ENCODE data around the gene CDK2.

CDK2 gene

GRCh38 chr12:56014205-56014604, 47.6 kb downstream of the CDK2 start:
- DNase-seq (ENCODE audit: low spot score) = no peak

GRCh38 chr12:56017181-56017580, 50.6 kb downstream of the CDK2 start:
- no peak for DNase-seq (ENCODE audit: low spot score)

- DNase-seq (ENCODE audit: low spot score) = no peak
Observed at GRCh38 chr12:56018356-56018755, 51.7 kb downstream of the CDK2 start.

- DNase-seq (ENCODE audit: low spot score) = no peak
Observed at GRCh38 chr12:56020423-56021184, 54.0 kb downstream of the CDK2 start, which contains the start of gene IKZF4. Gene IKZF4 (plus strand): TSS chr12:56021043. CDS start chr12:56021494, 451 bp downstream.

- DNase-seq (ENCODE audit: low spot score) = no peak
Observed at GRCh38 chr12:56021889-56022497, 55.4 kb downstream of the CDK2 start.
